Heart left ventricle (tissue), 13 donors: Measurements from ENCODE around the gene TENT5A.

ENCODE experiments used
- POLR2A ChIP-seq, 2 donors: fragments of 450-650 bp; IDR thresholded peaks; one replicate each; pipeline ENCODE4 v1.6.1; 2017; ENCODE audit warnings: antibody characterized with exemption in 2 of 2, mild to moderate bottlenecking in 2 of 2, moderate library complexity in 2 of 2
- TF ChIP-seq, protein P1 (sequence below), 12 donors: fragments of 200-600 bp; sonication (generic) in 4 of 12; IDR thresholded peaks; one replicate each; pipeline versions ENCODE4 v1.5.0 to v1.8.0; 2018 to 2022; ENCODE audit warnings: antibody characterized with exemption in 12 of 12, mild to moderate bottlenecking in 5 of 12
- donor health status: ischemic (EF 13 %, LVEDD 7.1; RV severe dilation, severe dysfunction).
- donor health status: DM: no; HTN: yes; CAD: no.
- donor health status: DM: no; HTN: no; CAD: no.
- donor health status: ischemic (EF 25% LVEDD 6.9; RV normal size, moderate dysfunction).
- donor health status: ischemic (EF 25% LVEDD 5.7; RV mildly dilated, moderate dysfunction).
- donor health status: ischemic (EF 35%, LVEDD 5.7; RV mildly dilated, moderate dysfunction).
- donor health status: nonischemic (EF 11% LVEDD 7.7; RV severe dilation, severe dysfunction).
- donor health status: DM: yes; HTN: yes; CAD: no.
- donor health status: PGD.
- donor health status: ischemic (EF 29% LVEDD 5.4; RV normal size, mild dysfunction).
- donor health status: nonischemic (EF 23%, LVEDD 6.1; RV moderate dilation, normal function).

GRCh38 chr6:81731814-81732213, 20.7 kb downstream of the TENT5A start:
- TF ChIP-seq, protein P1, sequence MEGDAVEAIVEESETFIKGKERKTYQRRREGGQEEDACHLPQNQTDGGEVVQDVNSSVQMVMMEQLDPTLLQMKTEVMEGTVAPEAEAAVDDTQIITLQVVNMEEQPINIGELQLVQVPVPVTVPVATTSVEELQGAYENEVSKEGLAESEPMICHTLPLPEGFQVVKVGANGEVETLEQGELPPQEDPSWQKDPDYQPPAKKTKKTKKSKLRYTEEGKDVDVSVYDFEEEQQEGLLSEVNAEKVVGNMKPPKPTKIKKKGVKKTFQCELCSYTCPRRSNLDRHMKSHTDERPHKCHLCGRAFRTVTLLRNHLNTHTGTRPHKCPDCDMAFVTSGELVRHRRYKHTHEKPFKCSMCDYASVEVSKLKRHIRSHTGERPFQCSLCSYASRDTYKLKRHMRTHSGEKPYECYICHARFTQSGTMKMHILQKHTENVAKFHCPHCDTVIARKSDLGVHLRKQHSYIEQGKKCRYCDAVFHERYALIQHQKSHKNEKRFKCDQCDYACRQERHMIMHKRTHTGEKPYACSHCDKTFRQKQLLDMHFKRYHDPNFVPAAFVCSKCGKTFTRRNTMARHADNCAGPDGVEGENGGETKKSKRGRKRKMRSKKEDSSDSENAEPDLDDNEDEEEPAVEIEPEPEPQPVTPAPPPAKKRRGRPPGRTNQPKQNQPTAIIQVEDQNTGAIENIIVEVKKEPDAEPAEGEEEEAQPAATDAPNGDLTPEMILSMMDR (IDR thresholded peaks at IDR 0.05): no peak
- TF ChIP-seq POLR2A (IDR thresholded peaks at IDR 0.05): no peak
